Hematopoietic multipotent progenitor cell treated with erythropoietin and hydrocortisone succinate and interleukin-3 and kit ligand, for 15 days (in vitro differentiated cells): ENCODE measurements around the gene SMARCD2.
A peak's percentile ranks its signal among the peaks of the same experiment; 100 is the strongest.

Experiments
- DNase-seq: peaks from one replicate; pipeline ENCODE4 v3.0.0-alpha.2; 2015; ENCODE audit warnings: low spot score

SMARCD2 gene

GRCh38 chr17:63850401-63850800 is 7.9 kb upstream of the SMARCD2 start:
- DNase-seq, result no peak

GRCh38 chr17:63848834-63849689 is 6.6 kb upstream of the SMARCD2 start:
- DNase-seq, result peak; percentile 95

GRCh38 chr17:63847525-63848249 is 5.2 kb upstream of the SMARCD2 start:
- no peak for DNase-seq

- no peak for DNase-seq
Measured at GRCh38 chr17:63845509-63845908, 3.0 kb upstream of the SMARCD2 start.

GRCh38 chr17:63843910-63844677 is 1.6 kb upstream of the SMARCD2 start:
- no peak for DNase-seq

GRCh38 chr17:63843387-63843888 is 953 bp upstream of the SMARCD2 start:
- DNase-seq, result peak; percentile 15

GRCh38 chr17:63842173-63842539 is 329 bp downstream of the SMARCD2 start:
- no peak for DNase-seq

- peak; percentile 35 for DNase-seq
Measured at GRCh38 chr17:63841350-63842172, 924 bp downstream of the SMARCD2 start.

- DNase-seq, result no peak
Measured at GRCh38 chr17:63840591-63841349, 1.7 kb downstream of the SMARCD2 start.

- no peak for DNase-seq
Measured at GRCh38 chr17:63838631-63839171, 3.8 kb downstream of the SMARCD2 start.

GRCh38 chr17:63837962-63838600 is 4.4 kb downstream of the SMARCD2 start:
- no peak for DNase-seq

- DNase-seq, result no peak
Measured at GRCh38 chr17:63837480-63837879, 5.0 kb downstream of the SMARCD2 start.

GRCh38 chr17:63836811-63837210 is 5.7 kb downstream of the SMARCD2 start:
- no peak for DNase-seq

GRCh38 chr17:63835167-63835720 is 7.2 kb downstream of the SMARCD2 start:
- no peak for DNase-seq

GRCh38 chr17:63834431-63835166 is 7.9 kb downstream of the SMARCD2 start:
- peak; percentile 68 for DNase-seq

GRCh38 chr17:63833741-63834373 is 8.6 kb downstream of the SMARCD2 start:
- DNase-seq, result no peak

- DNase-seq, result no peak
Measured at GRCh38 chr17:63833026-63833740, 9.3 kb downstream of the SMARCD2 start.

GRCh38 chr17:63832455-63832854 is 10.0 kb downstream of the SMARCD2 start:
- no peak for DNase-seq
